GM13977 (cell line): Measurements from ENCODE around the gene TMED10.

Source experiments
- DNase-seq: peaks from one replicate; pipeline ENCODE4 v3.0.0; 2012; ENCODE audit warnings: low spot score
- CTCF ChIP-seq: IDR thresholded peaks from 2 replicates; pipeline ENCODE4 v1.5.1; 2012; ENCODE audit warnings: mild to moderate bottlenecking, control low read depth; ENCODE audit not compliant: insufficient read depth; ENCODE audit errors: extremely low read depth, missing control alignments
- in situ Hi-C: fragments of 300-500 bp; cut with MboI; formaldehyde crosslinking; loops from one replicate; pipeline ENCODE4 v1.12.0; 2022; ENCODE audit warnings: low sequenced_read_pairs, low pct_unique_long_range_greater_than_20kb, mixed read lengths, inconsistent platforms; ENCODE audit not compliant: unreplicated experiment

Gene TMED10

GRCh38 chr14:75205591-75205990 is 29.2 kb upstream of the TMED10 start:
- no peak for DNase-seq
- no peak for TF ChIP-seq CTCF
- in situ Hi-C loops, result no loop called here

- no peak for DNase-seq
- in situ Hi-C loops, result no loop called here
- TF ChIP-seq CTCF, result no peak
These were observed 27.7 kb upstream of the TMED10 start for GRCh38 chr14:75204116-75204515.

- TF ChIP-seq CTCF, result no peak
- DNase-seq, result no peak
- in situ Hi-C loops, result no loop called here
These were observed 26.2 kb upstream of the TMED10 start for GRCh38 chr14:75202657-75203056.

GRCh38 chr14:75201087-75201486 is 24.7 kb upstream of the TMED10 start:
- no peak for TF ChIP-seq CTCF
- in situ Hi-C loops, result no loop called here

GRCh38 chr14:75200451-75200850 is 24.0 kb upstream of the TMED10 start:
- TF ChIP-seq CTCF, result no peak
- in situ Hi-C loops, result no loop called here
- DNase-seq, result no peak

More at GRCh38 chr14:75201087-75201486, 24.7 kb upstream of the TMED10 start:
- DNase-seq, result no peak

- no peak for TF ChIP-seq CTCF
- in situ Hi-C loops, result no loop called here
- no peak for DNase-seq
These were observed 22.0 kb upstream of the TMED10 start for GRCh38 chr14:75198291-75198933.
